Activated T-cell treated with anti-CD3 and anti-CD28 coated beads, Interleukin-2, amount 50 U/mL, for 1 hour (primary cell): ENCODE data around the gene SHROOM1.

Experiments
- DNase-seq: peaks from one replicate; pipeline ENCODE4 v3.0.0-alpha.2; 2020

Gene SHROOM1

GRCh38 chr5:132853323-132853722, 22.9 kb upstream of the SHROOM1 start:
- DNase-seq = no peak

GRCh38 chr5:132850066-132850465, 19.6 kb upstream of the SHROOM1 start:
- DNase-seq = no peak

GRCh38 chr5:132849347-132849746, 18.9 kb upstream of the SHROOM1 start:
- no peak for DNase-seq

GRCh38 chr5:132848270-132848669, 17.8 kb upstream of the SHROOM1 start:
- DNase-seq = no peak

- no peak for DNase-seq
Observed at GRCh38 chr5:132841305-132841704, 10.9 kb upstream of the SHROOM1 start.

GRCh38 chr5:132840896-132841295, 10.4 kb upstream of the SHROOM1 start:
- no peak for DNase-seq

- DNase-seq = no peak
Observed at GRCh38 chr5:132840313-132840712, 9.9 kb upstream of the SHROOM1 start.

GRCh38 chr5:132839426-132840301, 9.2 kb upstream of the SHROOM1 start:
- no peak for DNase-seq

- DNase-seq = no peak
Observed at GRCh38 chr5:132838516-132839282, 8.3 kb upstream of the SHROOM1 start.

- DNase-seq = no peak
Observed at GRCh38 chr5:132837868-132838267, 7.4 kb upstream of the SHROOM1 start.

GRCh38 chr5:132836852-132837251, 6.4 kb upstream of the SHROOM1 start:
- no peak for DNase-seq

GRCh38 chr5:132834057-132834456, 3.6 kb upstream of the SHROOM1 start:
- DNase-seq = no peak

- no peak for DNase-seq
Observed at GRCh38 chr5:132832612-132833011, 2.2 kb upstream of the SHROOM1 start.

- DNase-seq = no peak
Observed at GRCh38 chr5:132831095-132831860, 831 bp upstream of the SHROOM1 start.

GRCh38 chr5:132829742-132830435, 558 bp downstream of the SHROOM1 start:
- peak; percentile 78 for DNase-seq

GRCh38 chr5:132828846-132829494, 1.5 kb downstream of the SHROOM1 start:
- no peak for DNase-seq

GRCh38 chr5:132827943-132828673, 2.3 kb downstream of the SHROOM1 start:
- no peak for DNase-seq

GRCh38 chr5:132826424-132827082, 3.9 kb downstream of the SHROOM1 start:
- no peak for DNase-seq

- DNase-seq = peak; percentile 36
Observed at GRCh38 chr5:132825834-132826391, 4.5 kb downstream of the SHROOM1 start.

- peak; percentile 33 for DNase-seq
Observed at GRCh38 chr5:132825033-132825833, 5.2 kb downstream of the SHROOM1 start.
